Left renal cortex interstitium (tissue), 4 donors: ENCODE data around the gene UBE2N. TPM values are rescaled to one million over a fixed set of nuclear protein-coding genes. Genes with fewer than 3 reads are reported as not detected.
"Not testable (repeated sequence)": the region's sequence is repeated elsewhere in the genome, so short reads cannot be mapped to it uniquely, and the experiment has no call there.

Experiments
- DNase-seq, 4 donors: peaks; one replicate each; pipeline ENCODE4 v3.0.0-alpha.2; 2013; ENCODE audit warnings: low read depth in 4 of 4, low spot score in 2 of 4, missing footprints in 1 of 4
- polyA plus RNA-seq, 4 donors: library from polyadenylated mRNA; unstranded; fragments of 120-200 nt; gene quantifications; one replicate each; pipeline ENCODE4 v1.2.1, GENCODE V29; 2013; ENCODE audit not compliant: insufficient read length in 4 of 4

The UBE2N gene
- polyA plus RNA-seq, 4 donors: 145 to 184 (median 163) TPM

GRCh38 chr12:93447555-93448290 lies 6.0 kb upstream of the UBE2N start:
- no peak for DNase-seq

- DNase-seq: no peak
Measured at GRCh38 chr12:93443576-93443975, 1.8 kb upstream of the UBE2N start.

GRCh38 chr12:93442411-93443340 lies 929 bp upstream of the UBE2N start:
- no peak for DNase-seq

DNA sequence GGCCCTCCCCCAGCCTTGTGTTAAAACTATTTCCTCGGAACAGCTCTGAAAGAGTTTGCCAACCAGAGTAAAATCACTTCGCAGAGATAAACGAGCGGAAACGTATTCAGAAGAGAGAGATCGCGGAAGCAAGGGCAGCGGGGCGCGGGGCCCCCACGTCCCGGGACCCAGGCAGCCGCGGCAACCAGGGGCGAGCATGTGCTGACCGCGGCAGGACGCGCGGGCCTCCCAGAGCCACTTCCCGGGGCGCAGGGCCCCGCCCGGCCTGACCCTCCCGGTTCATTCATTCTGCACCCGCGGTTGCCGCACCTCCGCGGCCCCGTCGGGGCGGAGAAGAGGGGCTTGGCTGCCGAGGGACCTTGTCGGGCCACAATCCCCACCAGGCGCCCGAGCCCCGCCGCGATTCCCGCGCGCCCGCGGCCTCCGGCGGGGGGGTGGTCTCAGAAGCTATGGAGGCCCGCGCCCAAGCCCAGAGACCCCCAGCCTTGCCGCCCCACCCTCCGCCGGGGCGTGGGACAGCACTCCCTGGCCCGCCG lies 598 bp downstream of the UBE2N start:
- DNase-seq: no peak

DNA sequence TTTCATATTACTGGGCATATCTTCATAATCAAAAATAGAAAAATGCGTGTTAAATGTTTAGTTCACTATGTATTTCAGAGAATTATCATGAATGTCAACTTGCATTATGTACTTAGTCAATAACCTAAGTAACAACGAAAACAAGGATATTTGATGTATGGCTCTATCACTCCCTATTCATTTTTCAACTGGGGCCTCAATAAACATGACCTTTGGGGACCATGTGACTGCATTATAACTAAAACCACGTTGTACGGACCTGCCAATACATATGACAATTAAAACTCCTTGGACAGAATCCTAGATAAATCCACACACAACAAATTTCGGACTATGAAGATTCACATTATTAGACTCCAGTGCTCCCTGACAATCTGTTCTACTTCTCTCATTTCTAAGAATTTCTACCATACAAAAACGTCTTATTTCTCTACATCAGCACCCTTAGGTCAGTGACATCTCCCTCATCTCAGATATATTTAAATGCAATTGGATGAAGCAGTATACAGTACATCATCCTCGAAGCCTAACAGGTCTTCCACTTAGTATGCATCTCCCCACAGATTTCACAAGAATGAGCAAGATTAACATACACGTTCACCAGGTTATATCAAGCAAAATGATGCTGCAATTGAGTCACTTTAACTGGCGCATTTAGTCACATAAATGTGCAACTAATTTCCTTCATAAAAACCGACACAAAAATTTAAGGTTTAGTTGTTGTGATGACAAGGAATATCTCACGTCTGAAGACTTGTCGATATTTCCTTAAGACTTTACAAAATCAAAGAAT lies 1.5 kb downstream of the UBE2N start:
- no peak for DNase-seq

DNA sequence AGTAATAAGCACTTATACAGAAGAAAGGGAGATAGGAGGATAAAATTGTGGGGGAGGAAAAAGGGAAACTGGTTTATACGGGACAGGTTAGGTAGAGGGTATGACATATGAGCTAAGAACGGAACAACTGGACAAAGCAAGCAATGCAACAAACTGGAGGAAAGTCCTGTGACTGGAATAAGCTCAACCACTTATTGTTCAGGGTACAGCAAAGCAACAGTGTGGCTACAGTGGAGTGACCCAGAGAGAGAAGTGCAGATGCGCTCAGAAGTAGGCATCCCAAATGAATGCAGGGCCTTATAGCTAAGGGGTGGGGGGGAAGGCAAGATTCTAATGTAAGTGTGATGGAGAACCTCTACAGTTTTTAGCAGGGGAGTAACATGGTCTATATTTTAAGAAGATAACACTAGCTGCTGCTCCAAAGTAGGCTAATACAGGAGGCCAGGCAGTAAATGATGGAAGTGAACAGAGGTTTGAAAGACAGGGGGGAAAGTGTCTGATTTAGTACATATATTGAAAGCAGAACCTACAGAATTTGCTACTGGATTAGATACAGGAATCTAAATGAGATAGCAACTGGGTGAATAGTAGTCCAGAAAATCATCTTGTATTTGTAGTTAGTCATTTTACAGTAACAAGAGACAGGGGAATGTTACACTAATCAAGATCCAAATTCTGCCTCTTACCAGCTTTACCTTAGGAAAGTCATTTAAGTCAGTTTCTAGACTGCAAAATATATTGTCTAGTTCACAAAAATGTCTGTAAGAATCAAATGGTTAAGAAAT lies 3.3 kb downstream of the UBE2N start:
- DNase-seq: no peak

DNA sequence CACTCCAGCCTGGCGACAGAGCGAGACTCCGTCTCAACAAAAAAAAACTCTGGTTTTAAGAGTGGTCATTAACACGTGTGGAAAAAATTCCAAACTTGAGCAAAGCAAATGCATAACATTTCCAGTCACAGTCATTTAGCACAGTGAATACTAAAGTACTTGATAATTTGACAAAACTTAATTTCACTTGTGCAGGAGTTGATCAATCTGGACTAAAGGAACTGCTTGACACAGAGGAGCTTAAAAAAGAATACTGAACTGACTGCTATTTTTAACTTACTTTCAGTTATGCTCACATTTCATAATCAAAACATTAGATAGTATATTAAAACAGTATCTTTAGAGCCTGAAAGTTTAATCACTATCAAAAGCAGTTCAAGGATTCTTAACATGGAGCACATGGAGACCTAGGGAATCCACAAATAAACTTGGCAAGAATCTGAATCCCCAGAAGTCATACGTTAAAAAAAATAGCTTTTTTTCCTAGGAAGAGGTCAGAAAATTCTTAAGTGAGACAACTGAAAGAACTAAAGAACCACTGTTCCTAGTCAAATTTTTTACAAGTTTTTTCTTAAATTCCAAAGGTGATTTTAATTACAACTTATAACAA lies 7.4 kb downstream of the UBE2N start:
- no peak for DNase-seq

DNA sequence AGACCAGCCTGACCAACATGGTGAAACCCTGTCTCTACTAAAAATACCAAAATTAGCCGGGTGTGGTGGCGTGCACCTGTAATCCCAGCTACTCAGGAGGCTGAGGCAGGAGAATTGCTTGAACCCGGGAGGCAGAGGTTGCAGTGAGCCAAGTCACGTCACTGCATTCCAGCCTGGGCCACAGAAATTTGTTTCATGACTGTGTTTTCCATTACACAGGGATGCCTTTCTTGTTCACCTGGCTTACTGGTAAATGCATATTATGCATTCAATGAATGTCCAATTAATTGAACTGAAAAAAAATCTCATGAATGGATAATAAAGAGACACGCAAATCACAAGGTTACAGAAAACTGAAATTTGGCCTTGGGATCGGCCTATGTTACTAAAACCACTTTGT lies 9.7 kb downstream of the UBE2N start:
- not testable (repeated sequence) for DNase-seq

DNA sequence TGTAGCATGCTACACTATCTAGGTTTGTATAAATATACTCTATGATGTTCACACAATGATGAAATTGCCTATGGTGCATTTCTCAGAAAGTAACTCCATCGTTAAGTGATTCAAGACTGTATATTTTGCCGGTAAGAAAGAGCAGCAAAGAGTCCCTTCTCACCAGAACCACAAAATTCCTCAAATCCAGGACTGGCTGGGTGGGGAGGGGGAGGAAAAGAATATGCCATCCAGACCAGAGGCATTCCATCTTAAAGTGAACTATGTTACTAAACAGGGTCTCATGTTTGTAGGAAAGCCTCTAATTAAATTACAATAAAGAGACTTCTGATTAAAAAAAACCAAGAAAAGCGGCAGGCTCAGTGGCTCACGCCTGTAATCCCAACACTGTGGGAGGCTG lies 11.5 kb downstream of the UBE2N start:
- no peak for DNase-seq

- DNase-seq: no peak
Measured at GRCh38 chr12:93429852-93430251, 11.9 kb downstream of the UBE2N start.

DNA sequence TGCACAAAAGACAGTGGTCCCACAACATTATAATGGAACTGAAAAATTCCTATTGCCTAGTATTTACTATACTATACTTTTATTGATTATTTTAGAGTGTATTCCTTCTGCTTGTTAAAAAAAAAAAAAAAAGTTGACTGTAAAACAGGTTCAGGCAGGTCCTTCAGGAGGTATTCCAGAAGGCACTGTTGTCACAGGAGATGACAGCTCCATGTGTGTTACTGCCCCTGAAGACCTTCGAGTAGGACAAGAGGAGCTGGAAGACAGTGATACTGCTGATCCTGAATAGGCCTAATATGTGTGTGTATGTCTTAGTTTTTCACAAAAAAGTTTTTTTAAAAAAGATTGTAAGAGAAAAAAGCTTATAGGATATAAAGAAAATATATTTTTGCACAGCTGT lies 12.3 kb downstream of the UBE2N start:
- no peak for DNase-seq

DNA sequence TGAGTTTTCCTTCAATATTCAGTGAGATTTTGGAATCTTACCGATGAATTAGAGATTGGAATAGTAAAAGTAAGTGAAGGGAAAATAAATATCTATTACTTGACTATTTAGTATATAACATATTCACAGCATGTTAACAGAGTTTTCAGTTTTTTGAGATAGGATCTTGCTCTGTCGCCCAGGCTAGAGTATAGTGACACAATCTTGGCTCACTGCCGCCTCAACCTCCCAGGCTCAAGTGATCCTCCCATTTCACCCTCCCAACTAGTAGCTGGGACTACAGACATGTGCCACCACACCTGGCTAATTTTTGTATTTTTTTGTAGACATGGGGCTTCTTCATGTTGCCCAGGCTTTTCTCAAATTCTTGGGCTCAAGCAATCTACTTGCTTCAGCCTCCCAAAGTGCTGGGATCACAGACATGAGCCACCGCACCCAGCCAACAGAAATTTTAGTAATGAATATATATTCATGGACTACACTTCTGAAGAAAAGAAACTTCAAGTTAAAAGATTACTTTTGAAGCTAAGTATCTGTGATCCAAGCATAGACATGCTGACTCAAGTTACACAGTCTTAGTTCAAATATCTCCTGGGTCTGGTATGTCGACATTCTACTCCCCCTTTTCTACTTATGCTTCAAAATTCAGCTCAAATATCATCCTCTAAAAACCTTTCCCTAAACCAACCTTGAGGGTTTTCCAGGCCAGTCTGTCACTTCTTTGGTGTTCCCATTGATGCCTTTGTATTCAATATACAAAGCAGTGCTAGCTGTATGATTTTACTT lies 13.8 kb downstream of the UBE2N start:
- DNase-seq: no peak

DNA sequence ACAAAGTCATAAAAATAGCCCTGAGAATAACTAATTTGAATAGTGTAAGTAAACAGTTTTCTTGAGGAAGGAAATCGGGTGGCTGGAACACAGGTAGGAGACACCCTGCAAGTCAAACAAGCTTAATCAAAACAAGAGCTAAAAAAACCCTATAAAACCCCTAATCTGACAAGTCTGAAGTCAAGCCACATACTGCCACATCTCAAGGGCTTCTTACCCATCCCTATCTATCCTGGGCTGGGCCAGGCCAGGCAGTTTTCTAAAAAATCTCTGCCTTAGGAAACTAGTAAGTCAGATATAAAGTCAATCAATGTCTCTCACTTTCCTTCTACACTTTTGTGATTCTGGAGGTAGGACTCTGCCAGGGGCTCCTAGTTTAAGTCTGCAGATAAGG lies 15.3 kb downstream of the UBE2N start:
- DNase-seq: no peak

DNA sequence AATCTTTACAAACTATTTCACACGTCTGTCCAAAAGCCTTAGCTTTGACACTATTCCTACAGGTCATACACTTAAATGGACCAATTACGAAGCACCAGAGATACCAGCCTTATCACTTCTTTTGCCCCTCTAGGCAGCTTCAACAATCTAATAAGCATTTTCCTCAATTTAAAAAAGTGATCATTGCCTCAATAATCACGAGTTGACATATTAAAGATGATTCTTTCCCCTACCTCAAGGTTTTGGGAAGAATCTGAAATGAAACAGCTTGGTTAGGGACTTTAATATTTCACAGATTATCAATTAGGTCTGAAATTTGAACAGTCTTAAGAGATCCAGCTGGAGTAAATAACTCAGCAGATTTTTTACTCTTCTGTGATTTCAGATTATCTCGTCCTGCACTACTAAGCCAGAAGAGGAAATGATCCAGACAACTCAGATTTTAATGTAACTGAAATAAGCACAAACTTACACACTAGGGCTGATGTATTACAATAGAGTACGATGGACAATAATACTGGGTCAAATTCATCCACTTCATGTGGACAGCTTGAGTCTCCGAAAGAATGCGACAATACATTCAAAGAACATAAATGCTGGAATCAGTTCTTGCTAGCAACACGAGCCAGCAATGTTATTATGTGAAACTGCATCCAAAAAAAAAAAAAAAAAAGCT lies 15.9 kb downstream of the UBE2N start:
- DNase-seq: no peak

DNA sequence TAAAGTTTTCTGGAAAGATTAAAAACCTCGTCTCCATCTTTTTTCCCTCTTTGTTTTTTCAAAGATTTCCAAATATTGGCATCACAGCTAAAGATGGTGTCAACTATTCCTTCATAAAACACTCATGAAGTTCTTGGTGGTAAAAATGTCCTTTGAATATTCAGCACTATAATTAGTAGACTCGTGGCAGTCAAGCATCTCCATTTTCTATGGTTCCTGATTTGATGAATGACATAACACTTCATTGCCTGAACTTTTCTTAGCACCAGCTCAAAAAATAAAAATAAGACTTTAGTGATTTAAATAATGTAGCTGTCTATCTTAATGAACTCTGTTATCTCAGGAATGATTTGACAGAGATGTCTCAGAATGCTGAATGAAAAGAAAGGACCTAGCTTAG lies 19.7 kb downstream of the UBE2N start:
- DNase-seq: no peak

- peak in 1 of 4 donors; percentile 33 for DNase-seq
Measured at GRCh38 chr12:93419388-93420034, 22.2 kb downstream of the UBE2N start.

DNA sequence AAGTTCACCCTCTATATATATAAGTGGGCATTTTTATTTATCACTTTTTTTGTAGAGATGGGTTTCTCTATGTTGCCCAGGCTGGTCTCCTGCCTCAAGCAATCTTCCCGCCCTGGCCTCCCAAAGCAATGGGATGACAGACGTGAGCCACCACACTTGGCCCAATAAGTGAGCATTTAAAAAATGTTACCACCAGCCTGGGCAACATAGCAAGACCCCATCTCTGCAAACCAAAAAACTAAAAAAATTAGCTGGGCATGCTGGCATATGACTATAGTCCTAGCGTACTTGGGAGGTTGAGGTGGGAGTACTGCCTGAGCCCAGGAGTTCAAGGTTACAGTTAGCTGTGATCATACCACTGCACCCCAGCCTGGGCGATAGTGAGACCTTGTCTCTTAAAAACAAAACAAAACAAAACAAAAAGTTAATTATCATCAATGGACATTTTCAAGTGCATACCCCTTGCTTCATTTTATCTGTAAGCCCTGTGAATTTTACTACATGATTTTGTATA lies 23.7 kb downstream of the UBE2N start:
- DNase-seq: no peak
